ENCODE results near the gene KLHL25.

- TF ChIP-seq CTCF (IDR thresholded peaks at IDR 0.05; ENCODE audit: poor library complexity) = no peak
- no peak for TF ChIP-seq EZH2phosphoT487 (IDR thresholded peaks at IDR 0.05; ENCODE audit: low read depth, severe bottlenecking, unreplicated experiment)
Measured at GRCh38 chr15:85771781-85772445, 22.8 kb downstream of the KLHL25 start.

Measured in hepatocyte (in vitro differentiated cells).